GM19467 (cell line): ENCODE results near the gene ASTE1.
"Not testable (repeated sequence)": the region's sequence is repeated elsewhere in the genome, so short reads cannot be mapped to it uniquely, and the experiment has no call there.

Source experiments
- ATAC-seq: cut with Tn5 transposase; IDR thresholded peaks from one replicate; pipeline ENCODE4 v1.9.1; 2021; ENCODE audit warnings: mild to moderate bottlenecking, moderate library complexity; ENCODE audit not compliant: unreplicated experiment

ASTE1 gene

GRCh38 chr3:131026321-131027151, at the start of gene ASTE1, which contains the start of gene NEK11:
Gene ASTE1 (minus strand): TSS chr3:131026825. CDS start chr3:131025306, 1,519 bp downstream.
Gene NEK11 (plus strand): TSS chr3:131026877. CDS start chr3:131029709, 2,832 bp downstream.
- peak; percentile 99 for ATAC-seq

- ATAC-seq: no peak
Measured at GRCh38 chr3:131075632-131076328, 49.2 kb upstream of the ASTE1 start.

- ATAC-seq: no peak
Measured at GRCh38 chr3:131072845-131073244, 46.2 kb upstream of the ASTE1 start.

- ATAC-seq: no peak
Measured at GRCh38 chr3:131072099-131072559, 45.5 kb upstream of the ASTE1 start.

GRCh38 chr3:131067983-131068382, 41.4 kb upstream of the ASTE1 start:
- no peak for ATAC-seq

- no peak for ATAC-seq
Measured at GRCh38 chr3:131053043-131053859, 26.6 kb upstream of the ASTE1 start.

GRCh38 chr3:131050001-131050400, 23.4 kb upstream of the ASTE1 start:
- no peak for ATAC-seq

- ATAC-seq: no peak
Measured at GRCh38 chr3:131048030-131048429, 21.4 kb upstream of the ASTE1 start.

- no peak for ATAC-seq
Measured at GRCh38 chr3:131047582-131047981, 21.0 kb upstream of the ASTE1 start.

GRCh38 chr3:131042271-131042985, 15.8 kb upstream of the ASTE1 start:
- not testable (repeated sequence) for ATAC-seq

- ATAC-seq: no peak
Measured at GRCh38 chr3:131038326-131038725, 11.7 kb upstream of the ASTE1 start.

- ATAC-seq: no peak
Measured at GRCh38 chr3:131036986-131037385, 10.4 kb upstream of the ASTE1 start.

GRCh38 chr3:131036200-131036816, 9.7 kb upstream of the ASTE1 start:
- no peak for ATAC-seq

GRCh38 chr3:131033480-131034080, 7.0 kb upstream of the ASTE1 start:
- no peak for ATAC-seq

GRCh38 chr3:131031660-131032059, 5.0 kb upstream of the ASTE1 start:
- ATAC-seq: no peak

GRCh38 chr3:131028844-131029243, 2.2 kb upstream of the ASTE1 start:
- ATAC-seq: no peak

GRCh38 chr3:131025539-131025938, 1.1 kb downstream of the ASTE1 start:
- no peak for ATAC-seq

GRCh38 chr3:131020122-131020693, 6.4 kb downstream of the ASTE1 start:
- ATAC-seq: no peak

GRCh38 chr3:131018970-131019369, 7.7 kb downstream of the ASTE1 start:
- no peak for ATAC-seq
